Body of pancreas (tissue), 4 donors: ENCODE measurements around the gene CFL1. TPM values are rescaled to one million over a fixed set of nuclear protein-coding genes. Genes with fewer than 3 reads are reported as not detected.
A peak's percentile ranks its signal among the peaks of the same experiment; 100 is the strongest.

Experiments
- ATAC-seq: fragments of 150-250 bp; one replicate; pipeline ENCODE4 v1.9.1; 2016
- DNase-seq, 4 donors: peaks; one replicate each; pipeline ENCODE4 v3.0.0-alpha.2; 2019
- H3K27ac ChIP-seq, 4 donors: fragments of 200-600 bp; sonication (generic); 1 replicate in 3 of 4; 2 replicates in 1 of 4; pipeline versions ENCODE4 v1.5.1 to v1.6.1; 2016 to 2019; ENCODE audit warnings: mild to moderate bottlenecking in 1 of 4, mixed read lengths in 1 of 4, moderate library complexity in 1 of 4
- H3K27me3 ChIP-seq, 2 donors: fragments of 200-600 bp; sonication (generic); one replicate each; pipeline ENCODE4 v1.6.0; 2016; ENCODE audit warnings: mild to moderate bottlenecking in 1 of 2
- H3K36me3 ChIP-seq, 2 donors: fragments of 200-600 bp; sonication (generic); replicated peaks in 1 of 2; 2 replicates each; pipeline ENCODE4 v1.5.1; 2016; ENCODE audit warnings: low read depth in 2 of 2; ENCODE audit not compliant: insufficient read depth in 1 of 2
- H3K4me1 ChIP-seq: fragments of 200-600 bp; sonication (generic); one replicate; pipeline ENCODE4 v1.6.0; 2016
- H3K4me3 ChIP-seq, 2 donors: fragments of 200-600 bp; sonication (generic); 1 replicate in 1 of 2; 2 replicates in 1 of 2; pipeline ENCODE4 v1.5.1; 2016 to 2019
- H3K9me3 ChIP-seq, 3 donors: fragments of 200-600 bp; sonication (generic); 1 replicate in 2 of 3; 2 replicates in 1 of 3; pipeline ENCODE4 v1.5.1; 2016
- POLR2A ChIP-seq, 3 donors: fragments of 450-650 bp; IDR thresholded peaks; one replicate each; pipeline ENCODE4 v1.6.1; 2016; ENCODE audit warnings: antibody characterized with exemption in 3 of 3, mild to moderate bottlenecking in 2 of 3
- WGBS, 2 donors: methylation state at CpG; one replicate each; pipeline ENCODE4 v1.1.5; 2017; 5-methylcytosine and 5-hydroxymethylcytosine counted together
- intact Hi-C: fragments of 100-400 bp; cut with DNase I; formaldehyde crosslinking; loops from one replicate; pipeline ENCODE4 v1.15.1; 2023
- total RNA-seq, 2 donors: library from RNA; depleted of rRNA; stranded (reverse); fragments of >200 nt; gene quantifications; one replicate each; pipeline ENCODE4 v1.1.0, GENCODE V29; 2016
- TF ChIP-seq, protein P1 (sequence below), 7 experiments: fragments of 450-650 bp in 4 of 7; fragments of 200-600 bp in 3 of 7; sonication (generic) in 3 of 7; IDR thresholded peaks; one replicate each; pipeline ENCODE4 v1.5.1; 2016 to 2019; ENCODE audit warnings: antibody characterized with exemption in 7 of 7

The CFL1 gene
- total RNA-seq, 2 donors from 2014 or later, result 190 to 412 TPM

DNA sequence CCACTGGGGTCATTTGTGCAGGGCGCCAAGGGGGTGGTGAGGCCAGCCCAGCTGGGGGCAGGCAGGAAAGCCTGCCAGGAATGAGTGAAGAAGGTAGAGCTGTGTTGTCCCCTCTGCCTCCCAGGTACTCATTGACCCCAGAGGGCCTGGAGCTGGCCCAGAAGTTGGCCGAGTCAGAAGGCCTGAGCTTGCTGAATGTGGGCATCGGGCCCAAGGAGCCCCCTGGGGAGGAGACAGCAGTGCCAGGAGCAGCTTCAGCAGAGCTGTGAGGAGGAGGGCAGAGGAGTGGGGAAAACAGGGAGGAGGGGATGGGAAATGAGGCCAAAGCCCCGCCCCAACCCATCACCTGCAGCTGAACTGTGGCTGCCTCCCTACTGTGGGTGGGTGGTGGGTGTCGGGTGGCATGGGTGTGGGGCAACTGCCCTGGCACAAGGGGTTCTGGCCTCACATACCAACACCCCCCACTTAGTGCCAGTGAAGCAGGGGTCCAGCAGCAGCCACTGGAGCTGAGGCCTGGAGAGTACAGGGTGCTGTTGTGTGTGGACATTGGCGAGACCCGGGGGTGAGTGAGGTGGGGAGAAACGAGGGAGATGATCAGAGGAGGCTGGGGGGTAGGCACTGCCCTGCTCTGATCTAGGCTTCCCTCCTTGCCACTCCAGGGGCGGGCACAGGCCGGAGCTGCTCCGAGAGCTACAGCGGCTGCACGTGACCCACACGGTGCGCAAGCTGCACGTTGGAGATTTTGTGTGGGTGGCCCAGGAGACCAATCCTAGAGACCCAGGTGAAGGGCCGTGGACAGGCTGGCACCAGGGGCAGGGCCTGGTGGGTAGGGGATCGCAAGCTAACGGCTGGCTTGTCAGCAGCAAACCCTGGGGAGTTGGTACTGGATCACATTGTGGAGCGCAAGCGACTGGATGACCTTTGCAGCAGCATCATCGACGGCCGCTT is 5.2 kb upstream of the CFL1 start:
- TF ChIP-seq, protein P1, sequence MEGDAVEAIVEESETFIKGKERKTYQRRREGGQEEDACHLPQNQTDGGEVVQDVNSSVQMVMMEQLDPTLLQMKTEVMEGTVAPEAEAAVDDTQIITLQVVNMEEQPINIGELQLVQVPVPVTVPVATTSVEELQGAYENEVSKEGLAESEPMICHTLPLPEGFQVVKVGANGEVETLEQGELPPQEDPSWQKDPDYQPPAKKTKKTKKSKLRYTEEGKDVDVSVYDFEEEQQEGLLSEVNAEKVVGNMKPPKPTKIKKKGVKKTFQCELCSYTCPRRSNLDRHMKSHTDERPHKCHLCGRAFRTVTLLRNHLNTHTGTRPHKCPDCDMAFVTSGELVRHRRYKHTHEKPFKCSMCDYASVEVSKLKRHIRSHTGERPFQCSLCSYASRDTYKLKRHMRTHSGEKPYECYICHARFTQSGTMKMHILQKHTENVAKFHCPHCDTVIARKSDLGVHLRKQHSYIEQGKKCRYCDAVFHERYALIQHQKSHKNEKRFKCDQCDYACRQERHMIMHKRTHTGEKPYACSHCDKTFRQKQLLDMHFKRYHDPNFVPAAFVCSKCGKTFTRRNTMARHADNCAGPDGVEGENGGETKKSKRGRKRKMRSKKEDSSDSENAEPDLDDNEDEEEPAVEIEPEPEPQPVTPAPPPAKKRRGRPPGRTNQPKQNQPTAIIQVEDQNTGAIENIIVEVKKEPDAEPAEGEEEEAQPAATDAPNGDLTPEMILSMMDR (IDR thresholded peaks at IDR 0.05), result no peak
- TF ChIP-seq POLR2A (IDR thresholded peaks at IDR 0.05), result no peak
- WGBS, 2 donors, result 87 to 91% methylated on average over 13 to 24 of the region's 24 CpGs
- Histone ChIP-seq H3K4me3 (no peak overlapping the region), H3K4me1 (peaks cover 32% of the 10 kb centered on the region), H3K27me3 (no peaks in the 10 kb centered on the region), H3K27ac (no peak overlapping the region), H3K36me3 (peaks cover 3 to 20% of the 10 kb centered on the region in 2 donors), H3K9me3 (no peaks in the 10 kb centered on the region)
- DNase-seq, result peak in 1 of 4 donors; percentile 12
- intact Hi-C loops, result no loop called here
- ATAC-seq, result no peak

- Histone ChIP-seq H3K27me3 (no peaks in the 10 kb centered on the region), H3K4me3 (no peak overlapping the region), H3K36me3 (peaks cover 3 to 20% of the 10 kb centered on the region in 2 donors), H3K27ac (no peak overlapping the region), H3K9me3 (no peaks in the 10 kb centered on the region), H3K4me1 (peaks cover 32% of the 10 kb centered on the region)
- ATAC-seq (no peak), DNase-seq (peak in 1 of 4 donors; percentile 14)
- TF ChIP-seq, protein P1 (IDR thresholded peaks at IDR 0.05), result no peak
- no peak for TF ChIP-seq POLR2A (IDR thresholded peaks at IDR 0.05)
- 74 to 85% methylated on average over 3 to 5 of the region's 5 CpGs for WGBS, 2 donors
- intact Hi-C loops, result no loop called here
These were observed 4.3 kb upstream of the CFL1 start for GRCh38 chr11:65862191-65862735.

DNA sequence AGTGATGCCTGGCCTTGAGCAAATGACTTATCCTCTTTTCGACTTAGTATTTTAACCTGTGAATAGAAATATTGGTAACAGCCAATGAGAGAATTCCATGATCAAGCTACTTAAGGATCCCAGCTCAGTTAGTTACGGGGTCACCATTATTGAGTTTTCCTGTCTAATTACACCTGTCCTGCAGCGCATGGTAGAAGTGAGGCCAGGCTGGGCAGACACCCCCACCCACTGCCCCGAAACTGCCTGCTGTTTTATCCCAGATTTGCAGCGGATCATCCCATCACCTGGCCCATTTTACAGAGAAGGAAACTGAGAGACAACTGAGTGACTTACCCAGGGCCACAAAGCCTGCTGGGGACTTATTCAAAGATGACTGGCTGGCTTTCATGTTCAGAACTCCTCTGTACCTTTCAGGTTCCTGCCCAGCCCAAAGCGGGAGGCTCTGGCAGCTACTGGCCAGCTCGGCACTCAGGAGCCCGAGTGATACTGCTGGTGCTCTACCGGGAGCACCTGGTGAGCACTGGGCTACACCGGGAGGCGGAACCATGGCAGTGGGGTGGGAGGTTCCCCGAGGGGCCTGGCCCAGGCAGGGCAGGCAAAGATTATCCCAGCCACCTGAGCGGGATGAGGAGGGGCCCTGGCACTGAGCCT is 3.7 kb upstream of the CFL1 start:
- no peaks in the 10 kb centered on the region for H3K9me3 ChIP-seq
- ATAC-seq, result no peak
- TF ChIP-seq, protein P1 (IDR thresholded peaks at IDR 0.05), result no peak
- TF ChIP-seq POLR2A (IDR thresholded peaks at IDR 0.05), result no peak
- intact Hi-C loops, result no loop called here
- no peak for DNase-seq
- peaks cover 3 to 19% of the 10 kb centered on the region in 2 donors for H3K36me3 ChIP-seq
- H3K27me3 ChIP-seq, result no peaks in the 10 kb centered on the region
- no peak overlapping the region for H3K4me3 ChIP-seq
- H3K4me1 ChIP-seq, result peaks cover 36% of the 10 kb centered on the region
- H3K27ac ChIP-seq, result no peak overlapping the region
- 75 to 82% methylated on average over 13 of the region's 13 CpGs for WGBS, 2 donors

GRCh38 chr11:65861165-65861505 is 3.2 kb upstream of the CFL1 start:
- WGBS, 2 donors, result 4 to 7% methylated on average over 9 to 14 of the region's 14 CpGs
- H3K27ac ChIP-seq, result peak overlapping the region in 3 of 4 donors; percentile 92 to 93 (median 92)
- no peaks in the 10 kb centered on the region for H3K9me3 ChIP-seq
- H3K4me3 ChIP-seq, result peak overlapping the region; percentile 71 to 81
- H3K36me3 ChIP-seq, result peaks cover 3 to 19% of the 10 kb centered on the region in 2 donors
- intact Hi-C loops, result no loop called here
- no peak for ATAC-seq
- H3K27me3 ChIP-seq, result no peaks in the 10 kb centered on the region
- peaks cover 41% of the 10 kb centered on the region for H3K4me1 ChIP-seq
- peak in 1 of 4 donors; percentile 24 for DNase-seq
- TF ChIP-seq, protein P1 (IDR thresholded peaks at IDR 0.05), result no peak
- TF ChIP-seq POLR2A (IDR thresholded peaks at IDR 0.05), result no peak
